HG03442 (cell line): ENCODE measurements around the gene KHK.
A peak's percentile ranks its signal among the peaks of the same experiment; 100 is the strongest.
"Not testable (repeated sequence)": the region's sequence is repeated elsewhere in the genome, so short reads cannot be mapped to it uniquely, and the experiment has no call there.

Experiments used
- ATAC-seq: cut with Tn5 transposase; IDR thresholded peaks from one replicate; pipeline ENCODE4 v1.9.1; 2021; ENCODE audit warnings: mild to moderate bottlenecking, moderate library complexity; ENCODE audit not compliant: unreplicated experiment

The KHK gene

DNA sequence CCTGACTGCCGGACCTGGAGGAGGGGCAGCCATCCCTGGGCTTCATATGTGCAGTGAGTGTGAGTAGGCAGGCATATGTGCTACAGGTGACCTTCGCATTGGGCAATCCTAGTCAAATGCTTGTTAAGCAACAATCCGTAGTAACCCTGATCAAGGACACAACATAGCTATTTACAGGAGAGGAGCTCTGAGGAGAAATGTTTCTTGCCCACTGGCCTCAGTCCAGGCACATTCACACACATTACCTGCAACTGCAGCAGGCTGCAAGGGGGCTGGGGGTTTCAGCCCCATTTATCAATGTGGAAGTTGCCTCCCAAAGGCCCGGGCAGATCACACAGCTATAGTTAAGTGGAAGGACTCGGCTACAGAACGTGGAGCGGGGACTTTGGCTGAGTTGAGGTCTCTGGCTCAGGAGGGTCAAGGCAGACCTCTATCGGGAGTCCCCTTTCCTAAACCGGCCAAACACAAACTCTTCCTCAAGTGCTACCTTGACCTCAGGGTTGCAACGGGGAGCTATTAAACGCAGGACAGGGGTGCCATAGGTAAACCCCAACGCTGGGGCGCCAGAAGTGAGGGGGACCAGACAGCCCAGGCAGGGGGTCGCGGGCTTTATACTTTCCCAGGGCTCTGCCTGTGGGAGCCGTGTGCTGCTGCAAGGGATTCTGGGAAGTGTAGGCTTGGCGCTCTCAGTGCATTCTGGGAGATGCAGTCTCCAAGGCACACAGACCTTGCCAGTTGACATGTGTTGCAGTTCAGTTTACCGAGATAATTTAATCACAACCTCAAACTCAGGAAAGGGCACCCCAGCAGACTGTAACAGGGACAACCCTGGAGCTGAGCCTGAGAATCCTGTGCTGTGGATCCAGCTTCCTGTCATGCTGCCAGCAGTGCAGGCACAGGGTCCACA, 9.4 kb downstream of the KHK start:
- ATAC-seq: peak; percentile 46

DNA sequence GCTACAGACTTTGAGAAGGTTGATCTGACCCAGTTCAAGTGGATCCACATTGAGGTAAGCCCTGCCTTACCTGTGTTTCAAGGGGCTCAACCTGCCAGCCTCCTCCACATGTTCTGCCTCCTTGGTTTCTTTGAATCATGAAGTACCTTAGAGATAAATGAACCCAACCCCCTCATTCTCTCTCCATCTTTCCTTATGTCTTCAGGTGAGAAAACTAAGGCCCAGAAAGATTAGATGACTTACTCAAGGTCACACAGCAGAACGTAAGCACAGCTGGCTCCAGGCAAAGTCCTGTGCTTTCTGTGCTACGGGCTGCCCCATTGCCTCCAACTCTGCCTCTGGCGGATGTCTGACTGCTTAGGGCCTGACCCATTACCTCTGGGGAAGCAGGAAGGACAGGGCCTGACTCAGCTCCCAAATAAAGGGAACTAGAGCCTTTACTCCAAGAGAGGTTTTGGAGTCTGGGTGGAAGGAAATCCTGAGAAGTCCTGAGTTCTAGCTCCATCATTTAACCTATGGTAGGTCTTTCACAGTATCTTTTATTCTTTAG, 10.3 kb downstream of the KHK start:
- no peak for ATAC-seq

DNA sequence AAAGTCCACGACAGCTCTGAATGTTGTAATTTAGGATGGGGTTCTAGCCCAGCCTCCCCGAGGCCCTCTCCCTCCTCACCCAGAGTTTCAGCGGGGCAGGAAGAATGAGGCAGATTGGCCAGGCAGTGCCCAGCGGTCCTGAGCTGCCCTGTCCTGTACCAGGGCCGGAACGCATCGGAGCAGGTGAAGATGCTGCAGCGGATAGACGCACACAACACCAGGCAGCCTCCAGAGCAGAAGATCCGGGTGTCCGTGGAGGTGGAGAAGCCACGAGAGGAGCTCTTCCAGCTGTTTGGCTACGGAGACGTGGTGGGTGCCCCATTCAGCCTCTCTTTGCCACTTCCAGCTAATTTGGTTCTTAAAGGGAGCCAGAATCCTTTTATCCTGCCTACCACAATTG, 10.8 kb downstream of the KHK start:
- no peak for ATAC-seq

DNA sequence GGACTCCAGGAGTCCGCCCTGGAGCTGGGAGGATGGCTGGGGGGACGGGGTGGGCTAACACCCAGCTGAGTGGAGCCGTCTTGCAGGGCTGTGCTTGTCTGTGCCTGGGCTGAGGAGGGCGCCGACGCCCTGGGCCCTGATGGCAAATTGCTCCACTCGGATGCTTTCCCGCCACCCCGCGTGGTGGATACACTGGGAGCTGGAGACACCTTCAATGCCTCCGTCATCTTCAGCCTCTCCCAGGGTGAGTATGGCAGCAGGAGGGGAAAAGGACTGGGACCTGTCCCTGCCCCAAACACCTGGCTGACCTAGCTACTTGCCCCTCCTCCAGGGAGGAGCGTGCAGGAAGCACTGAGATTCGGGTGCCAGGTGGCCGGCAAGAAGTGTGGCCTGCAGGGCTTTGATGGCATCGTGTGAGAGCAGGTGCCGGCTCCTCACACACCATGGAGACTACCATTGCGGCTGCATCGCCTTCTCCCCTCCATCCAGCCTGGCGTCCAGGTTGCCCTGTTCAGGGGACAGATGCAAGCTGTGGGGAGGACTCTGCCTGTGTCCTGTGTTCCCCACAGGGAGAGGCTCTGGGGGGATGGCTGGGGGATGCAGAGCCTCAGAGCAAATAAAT, 12.9 kb downstream of the KHK start:
- ATAC-seq: no peak

DNA sequence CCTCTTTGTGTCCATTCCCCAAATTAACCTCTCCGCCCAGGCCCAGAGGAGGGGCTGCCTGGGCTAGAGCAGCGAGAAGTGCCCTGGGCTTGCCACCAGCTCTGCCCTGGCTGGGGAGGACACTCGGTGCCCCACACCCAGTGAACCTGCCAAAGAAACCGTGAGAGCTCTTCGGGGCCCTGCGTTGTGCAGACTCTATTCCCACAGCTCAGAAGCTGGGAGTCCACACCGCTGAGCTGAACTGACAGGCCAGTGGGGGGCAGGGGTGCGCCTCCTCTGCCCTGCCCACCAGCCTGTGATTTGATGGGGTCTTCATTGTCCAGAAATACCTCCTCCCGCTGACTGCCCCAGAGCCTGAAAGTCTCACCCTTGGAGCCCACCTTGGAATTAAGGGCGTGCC, 13.5 kb downstream of the KHK start:
- ATAC-seq: no peak

DNA sequence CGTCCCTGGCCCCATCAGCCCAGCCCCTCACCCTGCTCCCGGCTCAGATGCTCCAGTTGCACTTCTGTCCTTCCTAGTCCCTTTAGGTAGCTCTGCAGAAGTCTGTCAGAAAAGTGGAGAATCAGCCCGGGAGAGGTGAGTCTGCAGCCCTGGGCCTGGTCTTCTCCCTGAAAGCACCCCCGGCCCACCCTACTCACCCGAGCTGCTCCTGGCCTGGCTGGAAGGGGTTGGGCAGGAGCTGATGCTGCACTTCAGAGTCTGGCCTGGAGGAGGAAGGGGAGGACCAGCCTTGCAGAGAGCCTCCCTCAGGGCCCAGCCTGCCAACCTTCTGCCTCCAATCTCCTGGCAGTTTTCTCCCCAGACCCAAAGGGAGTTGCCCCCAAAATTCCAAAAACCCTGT, 15.8 kb downstream of the KHK start:
- no peak for ATAC-seq

DNA sequence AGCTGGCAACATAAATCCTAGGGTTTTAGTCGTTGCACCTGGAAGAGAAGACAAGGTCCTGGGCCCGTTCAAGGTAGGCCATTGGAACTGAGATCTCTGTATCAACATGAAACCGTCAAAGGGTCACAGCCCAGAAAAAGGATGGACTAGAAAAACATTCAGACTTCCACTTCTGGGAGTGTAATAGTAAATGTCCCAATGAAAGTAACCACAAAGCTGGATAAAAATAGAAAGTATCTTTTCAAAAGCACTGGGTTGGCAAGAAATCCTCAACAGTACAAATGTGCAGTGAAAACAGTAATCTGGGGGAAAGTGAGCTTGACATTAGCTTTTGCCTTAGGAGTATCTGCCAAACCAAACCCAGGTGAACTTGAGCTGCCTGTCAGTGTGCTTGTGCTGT, 19.4 kb downstream of the KHK start:
- ATAC-seq: no peak

DNA sequence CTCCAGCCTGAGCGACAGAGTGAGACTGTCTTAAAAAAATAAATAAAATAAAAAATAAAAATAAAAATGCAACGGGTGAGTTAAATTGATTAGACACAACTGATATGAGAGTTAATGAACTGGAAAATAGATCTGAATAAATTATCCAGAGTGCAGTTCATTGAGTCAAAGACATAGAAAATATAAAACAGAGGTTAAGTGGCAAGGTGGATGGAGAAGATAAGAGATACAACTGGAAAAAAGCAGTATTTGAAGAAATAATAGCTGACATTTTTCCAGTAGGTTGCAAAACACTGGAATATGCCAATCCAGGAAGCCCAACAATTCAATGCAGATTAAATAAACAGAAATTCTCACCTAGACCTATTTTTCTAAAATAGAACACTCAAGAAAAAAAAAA, 21.6 kb downstream of the KHK start:
- ATAC-seq: no peak

DNA sequence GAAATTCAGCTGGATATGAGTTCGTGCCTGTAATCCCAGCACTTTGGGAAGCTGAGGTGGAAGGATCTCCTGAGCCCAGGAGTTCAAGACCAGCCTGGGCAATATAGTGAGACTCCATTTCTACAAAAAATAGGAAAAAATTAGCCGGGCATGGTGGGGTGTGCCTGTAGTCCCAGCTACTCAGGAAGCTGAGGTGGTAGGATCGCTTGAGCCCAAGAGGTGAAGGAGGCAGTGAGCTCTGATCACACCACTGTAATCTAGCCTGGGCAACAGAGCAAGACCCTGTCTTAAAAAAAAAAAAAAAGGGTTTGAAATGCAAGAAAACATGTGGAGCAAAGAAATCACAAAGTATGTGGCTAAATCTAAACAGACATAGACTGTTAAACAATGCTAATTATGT, 22.5 kb downstream of the KHK start:
- no peak for ATAC-seq

DNA sequence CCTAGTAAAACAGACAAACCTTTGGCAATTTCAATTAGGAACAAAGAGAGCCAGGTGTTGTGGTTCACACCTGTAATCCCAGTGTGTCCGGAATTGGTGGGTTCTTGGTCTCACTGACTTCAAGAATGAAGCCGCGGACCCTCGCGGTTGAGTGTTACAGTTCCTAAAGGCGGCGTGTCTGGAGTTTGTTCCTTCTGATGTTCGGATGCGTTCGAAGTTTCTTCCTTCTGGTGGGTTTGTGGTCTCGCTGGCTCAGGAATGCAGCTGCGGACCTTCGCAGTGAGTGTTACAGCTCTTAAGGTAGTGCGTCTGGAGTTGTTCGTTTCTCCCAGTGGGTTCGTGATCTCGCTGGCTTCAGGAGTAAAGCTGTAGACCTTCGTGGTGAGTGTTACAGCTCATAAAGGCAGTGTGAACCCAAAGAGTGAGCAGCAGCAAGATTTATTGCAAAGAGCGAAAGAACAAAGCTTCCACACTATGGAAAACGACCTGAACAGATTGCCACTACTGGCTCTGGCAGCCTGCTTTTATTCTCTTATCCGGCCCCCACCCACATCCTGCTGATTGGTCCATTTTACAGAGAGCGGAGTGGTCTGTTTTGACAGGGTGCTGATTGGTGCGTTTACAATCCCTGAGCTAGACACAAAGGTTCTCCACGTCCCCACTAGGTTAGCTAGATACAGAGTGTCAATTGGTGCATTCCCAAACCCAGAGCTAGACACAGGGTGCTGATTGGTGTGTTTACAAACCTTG, 24.2 kb downstream of the KHK start:
- ATAC-seq: not testable (repeated sequence)

DNA sequence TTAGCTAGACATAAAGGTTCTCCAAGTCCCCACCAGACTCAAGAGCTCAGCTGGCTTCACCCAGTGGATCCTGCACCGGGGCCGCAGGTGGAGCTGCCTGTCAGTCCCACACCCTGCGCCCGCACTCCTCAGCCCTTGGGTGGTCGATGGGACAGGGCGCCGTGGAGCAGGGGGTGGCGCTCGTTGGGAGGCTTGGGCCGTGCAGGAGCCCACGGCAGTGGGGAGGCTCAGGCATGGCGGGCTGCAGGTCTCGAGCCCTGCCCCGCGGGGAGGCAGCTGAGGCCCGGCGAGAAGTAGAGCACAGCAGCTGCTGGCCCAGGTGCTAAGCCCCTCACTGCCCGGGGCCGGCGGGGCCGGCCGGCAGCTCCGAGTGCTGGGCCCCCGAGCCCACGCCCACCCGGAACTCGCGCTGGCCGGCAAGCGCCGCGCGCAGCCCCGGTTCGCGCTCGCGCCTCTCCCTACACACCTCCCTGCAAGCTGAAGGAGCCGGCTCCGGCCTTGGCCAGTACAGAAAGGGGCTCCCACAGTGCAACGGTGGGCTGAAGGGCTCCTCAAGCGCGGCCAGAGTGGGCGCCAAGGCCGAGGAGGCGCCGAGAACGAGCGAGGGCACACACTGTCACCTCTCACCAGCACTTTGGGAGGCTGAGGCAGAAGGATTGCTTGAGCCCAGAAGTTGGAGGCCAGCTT, 25.0 kb downstream of the KHK start:
- ATAC-seq: not testable (repeated sequence)

DNA sequence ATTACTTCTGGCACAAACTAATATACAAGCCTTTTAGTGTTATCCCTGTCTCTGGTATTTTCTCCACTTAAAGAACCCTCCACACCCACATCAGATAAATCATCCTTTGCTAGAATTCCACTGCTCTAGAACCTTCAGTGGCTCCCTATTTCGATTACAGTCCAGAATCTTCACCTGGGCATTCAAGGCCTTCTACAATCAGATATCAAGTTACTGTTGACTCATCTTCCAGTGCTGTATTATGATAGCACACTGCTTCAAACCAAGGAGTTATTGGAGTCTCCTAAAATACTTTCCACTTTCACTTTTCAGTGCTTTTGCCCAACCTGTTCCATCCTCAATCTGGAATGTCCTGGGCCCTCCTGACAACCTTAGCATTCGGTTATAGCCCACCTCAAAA, 28.9 kb downstream of the KHK start:
- ATAC-seq: no peak

DNA sequence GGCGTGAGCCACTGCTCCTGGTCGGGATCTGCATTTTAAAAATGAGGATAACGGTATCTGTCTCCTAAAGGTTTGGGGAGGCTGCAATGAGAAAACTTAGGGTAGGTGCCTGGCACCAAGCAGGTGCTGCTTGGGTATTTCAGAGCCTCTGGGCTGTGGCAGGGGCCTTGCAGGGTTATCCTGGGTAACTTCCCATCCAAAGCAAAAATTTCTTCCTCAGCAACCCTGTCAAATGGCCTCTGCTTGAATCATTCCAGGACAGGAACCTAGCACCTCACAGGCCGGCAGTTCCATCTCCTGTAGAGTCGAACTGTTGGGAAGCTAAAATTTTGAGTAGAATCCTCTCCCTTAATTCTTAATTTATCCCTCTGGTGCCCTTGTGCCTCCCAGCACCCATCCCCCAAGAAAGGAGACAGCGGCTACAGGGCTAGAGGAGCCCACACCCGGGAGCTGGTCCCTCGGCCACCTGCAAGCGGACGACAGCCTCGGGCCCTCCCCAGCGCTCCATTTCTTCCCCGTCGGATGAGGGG, 31.5 kb downstream of the KHK start:
- ATAC-seq: no peak

DNA sequence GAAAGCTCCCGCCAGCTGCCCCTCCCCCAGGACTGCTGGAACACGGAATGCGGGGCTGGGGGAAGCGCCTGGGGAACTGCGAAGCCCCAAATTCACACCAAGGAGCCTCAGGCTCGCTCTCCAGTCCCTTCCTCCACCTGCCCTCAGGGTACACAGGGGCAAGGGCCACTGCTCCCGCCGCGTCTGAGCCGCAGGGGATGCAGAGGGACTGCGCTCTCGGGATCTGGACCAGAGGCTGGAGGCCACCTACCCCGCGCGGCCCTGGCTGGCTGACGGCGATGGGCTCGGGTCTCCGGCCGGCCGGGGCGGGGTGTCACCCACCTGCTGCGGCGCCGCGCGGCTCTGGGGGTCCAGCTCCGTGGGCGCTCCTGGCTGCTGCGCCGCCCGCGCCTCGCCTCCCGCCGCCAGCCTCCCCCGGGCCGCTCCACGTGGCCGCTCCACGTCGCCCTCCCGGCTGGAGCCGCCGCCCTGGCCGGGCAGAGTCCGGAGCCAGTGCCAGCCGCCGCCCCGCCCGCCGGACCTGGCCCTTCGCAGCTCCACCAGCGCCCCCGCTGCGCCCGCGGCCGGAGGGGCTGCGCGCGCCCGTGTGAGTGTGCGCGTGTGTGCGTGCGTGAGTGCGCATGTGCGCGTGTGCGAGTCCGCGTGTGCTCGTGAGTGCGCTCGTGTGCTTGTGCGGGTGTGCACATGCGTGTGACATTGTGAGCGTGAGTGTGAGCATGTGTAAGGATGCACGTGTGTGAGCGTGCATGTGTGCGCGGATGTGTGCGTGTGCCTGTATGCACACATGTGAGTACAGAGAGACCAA, 32.2 kb downstream of the KHK start, which contains the start of gene CGREF1:
CGREF1 (minus strand) TSS at position 604 of the 805 bp plus-strand sequence. CDS start 14,762 bp downstream, outside the sequence.
- ATAC-seq: no peak

DNA sequence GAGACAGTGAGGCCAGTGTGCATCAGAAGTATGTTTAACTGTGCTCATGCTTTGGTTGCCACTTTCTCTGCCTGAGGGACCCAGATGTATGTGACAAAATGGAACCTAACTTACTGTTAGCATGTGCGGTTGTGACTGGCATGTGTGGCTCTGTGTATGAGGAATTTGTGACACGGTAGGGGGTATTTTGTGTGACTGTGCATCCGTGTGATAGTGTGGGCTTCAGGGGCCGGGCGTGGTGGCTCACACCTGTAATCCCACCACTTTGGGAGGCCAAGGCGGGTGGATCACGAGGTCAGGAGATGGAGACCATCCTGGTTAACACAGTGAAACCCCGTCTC, 32.7 kb downstream of the KHK start:
- not testable (repeated sequence) for ATAC-seq

DNA sequence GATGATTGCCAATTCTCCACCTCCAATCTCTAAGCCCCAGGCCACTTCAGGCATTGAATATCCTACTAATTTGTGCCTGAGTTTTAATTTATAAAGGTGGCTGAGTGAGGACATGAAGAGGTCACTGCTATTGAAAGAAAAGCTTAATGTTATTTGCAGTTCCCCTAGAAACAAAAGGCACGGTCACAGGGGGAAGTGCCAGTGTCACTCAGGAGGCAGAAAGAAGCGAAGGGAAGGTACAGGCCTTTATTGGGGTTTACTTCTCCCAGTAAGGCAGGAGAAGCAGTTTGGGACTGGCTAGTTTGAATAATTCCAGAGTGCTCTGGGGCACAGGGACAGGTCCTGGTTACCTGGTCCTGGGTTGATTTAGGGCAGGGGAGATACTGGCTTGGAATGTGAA, 35.3 kb downstream of the KHK start:
- no peak for ATAC-seq

DNA sequence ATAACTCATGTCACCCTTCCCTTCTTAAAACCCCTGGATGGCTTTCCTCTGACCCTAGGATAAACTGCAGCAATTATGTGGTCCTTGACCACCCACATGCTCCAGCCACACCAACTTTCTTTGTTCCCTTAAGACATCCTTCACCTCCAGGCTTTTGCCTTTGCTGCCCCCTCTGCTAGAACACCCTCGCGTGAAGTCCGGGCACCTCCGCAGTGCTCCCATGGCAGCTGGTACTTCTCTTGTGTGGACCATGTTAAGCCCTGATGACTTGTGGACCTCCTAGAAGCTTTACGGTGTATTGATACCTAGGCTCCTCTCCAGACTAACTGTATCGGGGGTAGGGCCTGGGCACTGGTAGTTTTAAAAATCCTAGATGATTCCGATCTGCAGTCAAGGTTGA, 36.2 kb downstream of the KHK start:
- no peak for ATAC-seq

DNA sequence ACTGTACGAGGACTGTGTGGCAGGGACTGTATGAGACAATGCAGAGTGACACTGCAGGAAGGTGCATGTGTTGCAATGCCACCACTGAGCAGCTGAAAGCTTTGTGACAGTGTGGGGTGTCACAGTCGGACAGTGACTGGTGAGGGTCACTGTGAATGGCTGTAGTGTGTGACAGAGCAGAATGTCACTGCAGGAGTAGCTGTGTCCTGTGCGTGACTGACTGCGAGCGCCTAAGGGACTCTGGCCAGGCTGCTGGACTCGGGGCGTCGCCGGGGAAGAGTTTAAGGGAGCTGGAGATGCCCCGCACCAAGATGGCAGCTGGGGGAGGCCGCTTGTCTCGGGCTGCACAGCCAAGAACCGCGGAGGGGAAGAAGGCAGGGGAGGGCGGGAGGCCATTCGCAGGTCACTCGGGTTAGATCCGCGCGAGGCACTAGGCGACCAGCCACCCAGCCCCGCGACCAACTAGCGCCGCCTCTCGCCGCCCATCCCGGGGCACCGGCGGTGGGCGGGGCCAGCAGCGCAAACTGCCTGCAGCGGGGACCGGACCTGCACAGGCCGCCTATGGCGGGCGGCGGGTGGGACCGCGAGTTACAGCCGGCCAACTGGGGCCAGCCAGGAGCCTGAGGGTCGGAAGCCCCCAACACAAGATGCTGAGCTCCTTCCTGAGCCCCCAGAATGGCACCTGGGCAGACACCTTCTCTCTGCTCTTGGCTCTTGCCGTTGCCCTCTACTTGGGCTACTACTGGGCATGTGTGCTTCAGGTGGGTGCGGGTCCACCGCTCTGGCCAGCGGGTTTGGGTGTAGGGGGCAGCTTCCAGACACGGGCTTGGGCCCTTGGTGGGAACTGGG, 37.0 kb downstream of the KHK start, which contains the start of gene ABHD1:
ABHD1 (plus strand) TSS at position 514 of the 849 bp plus-strand sequence; CDS start at position 648, 134 bp downstream.
- peak; percentile 50 for ATAC-seq

DNA sequence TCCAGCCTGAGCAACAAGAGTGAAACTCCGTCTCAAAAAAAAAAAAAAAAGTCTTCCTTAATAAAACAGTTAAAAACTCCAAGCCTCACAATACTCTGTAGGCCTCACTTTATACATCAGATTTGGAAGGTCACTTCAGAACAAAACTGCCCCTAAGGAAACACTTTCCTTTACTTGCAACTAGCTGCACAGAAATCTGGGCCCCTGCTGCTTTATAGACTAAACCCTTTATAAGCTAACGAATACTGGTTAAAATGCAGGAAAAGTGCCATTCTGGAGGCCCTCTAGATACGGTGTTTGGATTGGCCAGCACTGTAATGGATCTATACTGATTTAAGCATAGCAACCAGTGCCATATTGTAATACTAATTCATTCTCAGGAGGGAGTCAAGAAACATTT, 38.5 kb downstream of the KHK start:
- no peak for ATAC-seq
